Lower leg skin (tissue), 3 donors: ENCODE data around the gene SZRD1.

ENCODE experiments used
- POLR2A ChIP-seq, 2 donors: fragments of 450-650 bp; IDR thresholded peaks; one replicate each; pipeline ENCODE4 v1.6.1; 2016 to 2017; ENCODE audit warnings: antibody characterized with exemption in 2 of 2, mild to moderate bottlenecking in 1 of 2, moderate library complexity in 1 of 2
- TF ChIP-seq, protein P1 (sequence below), 3 donors: fragments of 450-650 bp; IDR thresholded peaks; one replicate each; pipeline ENCODE4 v1.5.1; 2016; ENCODE audit warnings: antibody characterized with exemption in 3 of 3, mild to moderate bottlenecking in 3 of 3, moderate library complexity in 2 of 3

DNA sequence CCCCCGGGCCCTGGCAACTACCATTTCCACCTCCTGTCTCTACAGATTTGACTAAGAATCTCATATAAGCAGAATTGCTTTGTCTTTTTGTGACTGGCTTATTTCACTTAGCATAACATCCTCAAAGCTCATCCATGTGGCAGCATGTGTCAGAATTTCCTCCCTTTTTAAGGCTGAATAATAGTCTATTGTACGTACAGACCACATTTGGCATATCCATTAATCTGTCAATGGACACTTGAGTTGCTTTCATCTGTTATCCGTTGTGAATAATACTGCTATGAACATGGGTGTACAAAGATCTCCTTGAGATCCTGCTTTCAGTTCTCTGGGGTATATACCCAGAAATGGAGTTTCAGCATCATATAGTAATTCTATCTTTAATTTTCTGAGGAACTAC lies 46.1 kb downstream of the SZRD1 start:
- TF ChIP-seq, protein P1, sequence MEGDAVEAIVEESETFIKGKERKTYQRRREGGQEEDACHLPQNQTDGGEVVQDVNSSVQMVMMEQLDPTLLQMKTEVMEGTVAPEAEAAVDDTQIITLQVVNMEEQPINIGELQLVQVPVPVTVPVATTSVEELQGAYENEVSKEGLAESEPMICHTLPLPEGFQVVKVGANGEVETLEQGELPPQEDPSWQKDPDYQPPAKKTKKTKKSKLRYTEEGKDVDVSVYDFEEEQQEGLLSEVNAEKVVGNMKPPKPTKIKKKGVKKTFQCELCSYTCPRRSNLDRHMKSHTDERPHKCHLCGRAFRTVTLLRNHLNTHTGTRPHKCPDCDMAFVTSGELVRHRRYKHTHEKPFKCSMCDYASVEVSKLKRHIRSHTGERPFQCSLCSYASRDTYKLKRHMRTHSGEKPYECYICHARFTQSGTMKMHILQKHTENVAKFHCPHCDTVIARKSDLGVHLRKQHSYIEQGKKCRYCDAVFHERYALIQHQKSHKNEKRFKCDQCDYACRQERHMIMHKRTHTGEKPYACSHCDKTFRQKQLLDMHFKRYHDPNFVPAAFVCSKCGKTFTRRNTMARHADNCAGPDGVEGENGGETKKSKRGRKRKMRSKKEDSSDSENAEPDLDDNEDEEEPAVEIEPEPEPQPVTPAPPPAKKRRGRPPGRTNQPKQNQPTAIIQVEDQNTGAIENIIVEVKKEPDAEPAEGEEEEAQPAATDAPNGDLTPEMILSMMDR (IDR thresholded peaks at IDR 0.05): no peak
- TF ChIP-seq POLR2A (IDR thresholded peaks at IDR 0.05): no peak
